ENCODE results near the gene GAS2L1. TPM values are rescaled to one million over a fixed set of nuclear protein-coding genes. Genes with fewer than 3 reads are reported as not detected.
A peak's percentile ranks its signal among the peaks of the same experiment; 100 is the strongest.

GAS2L1 gene
- total RNA-seq (2021; ENCODE audit: unreplicated experiment) (29.4 TPM), Bru-seq, nascent RNA (percentile 40 among the genes with signal in this experiment), BruChase-seq, experiment 1, labeled RNA remaining after a 6-hour chase (percentile 63 among the genes with signal in this experiment), BruChase-seq, experiment 2, labeled RNA remaining after a 2-hour chase (percentile 57 among the genes with signal in this experiment)
- 21.6 and 22.7 TPM in 2 replicates for polyA plus RNA-seq (2012)
- long read RNA-seq, transcript GAS2L1-208 (6 exons, 2,925 nt) = major isoform, 18 of 75 reads
- long read RNA-seq, transcript GAS2L1-209 (5 exons, 3,382 nt) = minor isoform, 5 of 75 reads
- long read RNA-seq, partial matches to known transcripts = 12 of 75 reads
- long read RNA-seq, other reads (novel, unspliced or antisense) = 34 of 75 reads

GRCh38 chr22:29306175-29306834 is at the start of gene GAS2L1:
TSS of gene GAS2L1 (plus strand) at chr22:29306650. CDS start at chr22:29308106, 1,456 bp downstream.
- Histone ChIP-seq H2AFZ (ENCODE audit: low read depth, low read length, poor library complexity, severe bottlenecking) (peak within 1 kb of the TSS; percentile 68), H3K27ac (ENCODE audit: low read depth, low read length) (peak within 1 kb of the TSS; percentile 81), H3K4me1 (ENCODE audit: control insufficient read depth in 1 of 2, insufficient read depth in 2 of 2, low read length in 2 of 2) (peaks cover 48 to 63% of the 10 kb centered on the region in 2 experiments), H3K9me2 (ENCODE audit: insufficient read depth) (no peaks in the 10 kb centered on the region), H3K36me3 (ENCODE audit: control insufficient read depth in 1 of 2, insufficient read depth in 2 of 2, low read length in 2 of 2) (no peaks in the 10 kb centered on the region), H3K9me3 (ENCODE audit: control insufficient read depth in 1 of 2, insufficient read depth in 1 of 2, low read depth in 1 of 2, low read length in 2 of 2) (no peaks in the 10 kb centered on the region), H3K79me2 (ENCODE audit: insufficient read depth, low read length) (peaks cover 7% of the 10 kb centered on the region; the same call in 1 of the 2 replicates), H3K27me3 (ENCODE audit: insufficient read depth, low read length) (no peaks in the 10 kb centered on the region), H3K4me3 (replicated peaks in 1 of 2; ENCODE audit: low read depth in 1 of 2, low read length in 2 of 2) (peak within 1 kb of the TSS; percentile 74 to 84), H3K4me2 (ENCODE audit: low read length) (peak within 1 kb of the TSS; percentile 96), H4K20me1 (ENCODE audit: insufficient read depth) (peaks cover 2% of the 10 kb centered on the region; the same call in 1 of the 2 replicates), H3K9ac (ENCODE audit: low read length) (peak within 1 kb of the TSS; percentile 73)
- DNase-seq (ENCODE audit: low read depth, low spot score) (peak; percentile 51), ATAC-seq (peak; percentile 72)
- ChIA-PET POLR2A (no interaction called here), RAD21 (ENCODE audit: low non-redundant PET in 1 of 2, low total read pairs in 2 of 2, uncharacterized antibody in 2 of 2, unreplicated experiment in 2 of 2) (interaction anchor here in 1 of 2 experiments (0.7 kb wide), 1 partner anchor 43 kb away, joined by 3 read pairs; no protein-coding TSS in a partner anchor), CTCF (interaction anchor here (1.1 kb wide), 2 partner anchors 13 to 14 kb away, joined by 3 read pairs; no protein-coding TSS in a partner anchor)
- intact Hi-C loops (cut with micrococcal nuclease) = loop anchor here (1.0 kb wide), 1 partner anchor 53 kb away; no protein-coding TSS in a partner anchor
- no TSS peak for BruUV-seq (replicated peaks)
- TF ChIP-seq POLR2AphosphoS5 (IDR thresholded peaks at IDR 0.05; ENCODE audit: low read depth, low read length) = peak; percentile 40
- no peak for TF ChIP-seq JUND (IDR thresholded peaks at IDR 0.05)
- no peak for TF ChIP-seq ZFX (IDR thresholded peaks at IDR 0.05)
- no peak for TF ChIP-seq CEBPB (IDR thresholded peaks at IDR 0.05; ENCODE audit: low read depth)
- TF ChIP-seq MAX (IDR thresholded peaks at IDR 0.05) = peak; percentile 65
- peak; percentile 59 for TF ChIP-seq RAD21 (IDR thresholded peaks at IDR 0.05; ENCODE audit: low read depth)
- no peak for TF ChIP-seq FOSL1 (IDR thresholded peaks at IDR 0.05; ENCODE audit: low read depth)
- TF ChIP-seq EZH2 (IDR thresholded peaks at IDR 0.05) = no peak
- peak; percentile 71 for TF ChIP-seq TCF7L2 (IDR thresholded peaks at IDR 0.05; ENCODE audit: borderline replicate concordance, extremely low read depth, insufficient read depth, insufficient read length)
- TF ChIP-seq REST (IDR thresholded peaks at IDR 0.05; ENCODE audit: low read depth) = no peak
- TF ChIP-seq ATF3 (IDR thresholded peaks at IDR 0.05) = no peak
- no peak for TF ChIP-seq ELF1 (IDR thresholded peaks at IDR 0.05; ENCODE audit: borderline replicate concordance, low read depth)
- no peak for TF ChIP-seq ZBTB33 (IDR thresholded peaks at IDR 0.05; ENCODE audit: extremely low read depth, insufficient replicate concordance, low read length)
- TF ChIP-seq SP1 (IDR thresholded peaks at IDR 0.05; ENCODE audit: low read depth) = peak; percentile 58
- no peak for TF ChIP-seq SRF (IDR thresholded peaks at IDR 0.05; ENCODE audit: low read depth)
- TF ChIP-seq CBX3 (IDR thresholded peaks at IDR 0.05; ENCODE audit: low read depth) = no peak
- TF ChIP-seq POLR2A (IDR thresholded peaks at IDR 0.05; ENCODE audit: borderline replicate concordance, extremely low read depth, insufficient read depth, insufficient read length) = no peak
- peak; percentile 80 for TF ChIP-seq YY1 (IDR thresholded peaks at IDR 0.05; ENCODE audit: extremely low read depth, insufficient replicate concordance, low read depth, low read length)
- no peak for TF ChIP-seq EGR1 (IDR thresholded peaks at IDR 0.05; ENCODE audit: low read depth)
- no peak for TF ChIP-seq ZNF274 (IDR thresholded peaks at IDR 0.05; ENCODE audit: low read depth, low read length)
- no peak for TF ChIP-seq EZH2phosphoT487 (IDR thresholded peaks at IDR 0.05; ENCODE audit: borderline replicate concordance)
